GM18858 (cell line): Measurements from ENCODE around the gene DIPK2A.

ENCODE experiments used
- ATAC-seq: cut with Tn5 transposase; IDR thresholded peaks from one replicate; pipeline ENCODE4 v1.9.1; 2021; ENCODE audit not compliant: unreplicated experiment

The DIPK2A gene

GRCh38 chr3:143973259-143974021 lies 1.8 kb downstream of the DIPK2A start:
- ATAC-seq, result peak; percentile 23

GRCh38 chr3:143974271-143975238 lies 2.9 kb downstream of the DIPK2A start:
- no peak for ATAC-seq

GRCh38 chr3:143975554-143976152 lies 4.0 kb downstream of the DIPK2A start:
- ATAC-seq, result no peak

- ATAC-seq, result peak; percentile 52
Measured at GRCh38 chr3:143977341-143978262, 6.0 kb downstream of the DIPK2A start.

- ATAC-seq, result no peak
Measured at GRCh38 chr3:143978263-143978631, 6.6 kb downstream of the DIPK2A start.

- ATAC-seq, result no peak
Measured at GRCh38 chr3:143979041-143979440, 7.4 kb downstream of the DIPK2A start.

- ATAC-seq, result no peak
Measured at GRCh38 chr3:143979813-143980212, 8.2 kb downstream of the DIPK2A start.

- no peak for ATAC-seq
Measured at GRCh38 chr3:143988306-143988705, 16.7 kb downstream of the DIPK2A start.

GRCh38 chr3:143989461-143989860 lies 17.8 kb downstream of the DIPK2A start:
- ATAC-seq, result no peak

- ATAC-seq, result peak; percentile 61
Measured at GRCh38 chr3:143991713-143992112, 20.1 kb downstream of the DIPK2A start.

- peak; percentile 42 for ATAC-seq
Measured at GRCh38 chr3:143998266-143998665, 26.6 kb downstream of the DIPK2A start.

GRCh38 chr3:144003051-144003450 lies 31.4 kb downstream of the DIPK2A start:
- ATAC-seq, result no peak

- no peak for ATAC-seq
Measured at GRCh38 chr3:144010371-144010770, 38.7 kb downstream of the DIPK2A start.

- ATAC-seq, result no peak
Measured at GRCh38 chr3:144011251-144011799, 39.7 kb downstream of the DIPK2A start.

- no peak for ATAC-seq
Measured at GRCh38 chr3:144015133-144015532, 43.5 kb downstream of the DIPK2A start.

GRCh38 chr3:144018776-144019175 lies 47.2 kb downstream of the DIPK2A start:
- no peak for ATAC-seq
